Measurements from ENCODE around the gene C11orf68. TPM values are rescaled to one million over a fixed set of nuclear protein-coding genes. Genes with fewer than 3 reads are reported as not detected.
A peak's percentile ranks its signal among the peaks of the same experiment; 100 is the strongest.

Gene C11orf68
- total and polyA plus RNA-seq, 10 of the 15 experiments (the other 5 are each of a cell fraction or from before 2014, with no cell fraction given): 3.0 to 25.4 (median 16.7) TPM

DNA sequence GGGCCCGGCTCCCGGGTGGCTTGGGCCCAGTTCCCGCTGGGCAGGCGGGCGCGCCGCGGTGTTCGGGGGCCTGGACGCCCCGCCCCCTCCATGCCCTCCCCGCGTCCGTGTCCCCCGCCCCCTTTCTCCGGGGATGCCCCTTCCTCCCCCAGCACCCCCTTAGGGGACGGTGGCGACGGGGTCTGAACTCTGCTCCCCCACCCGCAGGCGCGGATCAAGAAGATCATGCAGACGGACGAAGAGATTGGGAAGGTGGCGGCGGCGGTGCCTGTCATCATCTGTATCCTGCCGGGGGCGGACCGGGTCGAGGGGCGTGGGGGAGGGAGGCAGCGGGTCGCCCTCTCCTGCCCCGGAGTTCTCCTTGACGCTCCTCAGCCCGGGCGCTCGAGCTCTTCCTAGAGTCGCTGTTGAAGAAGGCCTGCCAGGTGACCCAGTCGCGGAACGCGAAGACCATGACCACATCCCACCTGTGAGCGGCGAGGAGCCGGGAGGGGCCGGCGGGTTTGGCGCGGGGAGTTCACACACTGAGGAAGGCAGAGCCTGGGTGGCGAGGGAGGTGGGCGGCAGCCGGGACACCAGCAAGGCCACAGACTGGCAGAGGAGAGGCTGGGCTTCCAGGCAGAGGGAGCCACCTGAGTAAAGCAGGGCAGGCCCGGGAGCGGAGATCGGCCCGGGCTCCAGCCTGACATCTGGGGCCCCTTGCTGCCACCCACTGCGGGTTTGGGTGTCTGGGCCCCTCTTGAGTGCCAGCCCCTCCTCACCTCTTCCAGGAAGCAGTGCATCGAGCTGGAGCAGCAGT, 910 bp upstream of the C11orf68 start:
- BruUV-seq (replicated peaks): TSS peak; percentile 83
- DNase-seq (ENCODE audit: low read depth, low spot score): no peak
- Histone ChIP-seq H3K9me3 (replicated peaks; ENCODE audit: control insufficient read depth, insufficient read depth, low read length) (no peaks in the 10 kb centered on the region), H3K79me2 (ENCODE audit: control insufficient read depth, insufficient read depth, low read length) (peaks cover 34% of the 10 kb centered on the region), H3K4me1 (ENCODE audit: control insufficient read depth, insufficient read depth, low read length) (peaks cover 22% of the 10 kb centered on the region), H3K9ac (ENCODE audit: control insufficient read depth, insufficient read depth, low read length) (peak overlapping the region; percentile 68), H3K36me3 (ENCODE audit: control insufficient read depth in 2 of 2, insufficient read depth in 2 of 2, low read length in 1 of 2) (peaks cover 0 to 2% of the 10 kb centered on the region in 2 experiments; a peak in 3 of 4 replicates), H2AFZ (ENCODE audit: control insufficient read depth, low read depth, low read length) (peak overlapping the region; percentile 77), H4K20me1 (ENCODE audit: control insufficient read depth, insufficient read depth) (no peaks in the 10 kb centered on the region), H3K27me3 (replicated peaks in 1 of 2; ENCODE audit: control insufficient read depth in 2 of 2, insufficient read depth in 2 of 2, low read length in 1 of 2) (no peaks in the 10 kb centered on the region), H3K4me3 (peak overlapping the region; percentile 81), H3K27ac (ENCODE audit: control insufficient read depth, insufficient read depth) (peak overlapping the region; percentile 51), H3K4me2 (ENCODE audit: control insufficient read depth, insufficient read depth) (peak overlapping the region; percentile 95)
- RAD21 ChIA-PET (ENCODE audit: unreplicated experiment): interaction anchor here (0.7 to 1.8 kb wide), 2 partner anchors 12 to 29 kb away, joined by 3 to 5 read pairs; partner anchors contain the start of gene CCDC85B
- WGBS (ENCODE audit: insufficient coverage, insufficient replicate concordance, low lambda C conversion rate, missing lambda C conversion rate): 2% methylated on average over 45 of the region's 60 CpGs
- ATAC-seq: peak; percentile 74
- no peak for FAIRE-seq
- POLR2A ChIA-PET: interaction anchor here (1.0 to 1.5 kb wide), 5 partner anchors 8 to 60 kb away, joined by 3 to 5 read pairs (median 4); partner anchors contain the start of genes CCDC85B, FIBP and MUS81
- intact Hi-C loops (cut with micrococcal nuclease; ENCODE audit: unreplicated experiment) (loop anchor here (2.0 kb wide), 1 partner anchor 41 kb away; the partner anchor contains the start of gene SART1), in situ Hi-C loops (cut with MboI) (no loop called here)
- CTCF ChIA-PET: interaction anchor here (0.9 kb wide), 1 partner anchor 30 kb away, joined by 3 read pairs; the partner anchor contains the start of gene CCDC85B
- SMC1A ChIA-PET (ENCODE audit: uncharacterized antibody, unreplicated experiment): interaction anchor here (0.7 to 1.2 kb wide), 2 partner anchors 30 to 144 kb away, joined by 3 read pairs; no protein-coding TSS in a partner anchor
- TF ChIP-seq ZSCAN29 (IDR thresholded peaks at IDR 0.05) (no peak), SIN3A (IDR thresholded peaks at IDR 0.05; ENCODE audit: low read depth, low read length) (peak; percentile 10; the same call in 1 of the 2 replicates), PKNOX1 (IDR thresholded peaks at IDR 0.05) (peak; percentile 45; the same call in 1 of the 2 replicates), HDGF (IDR thresholded peaks at IDR 0.05) (peak; percentile 16; the same call in 1 of the 2 replicates), CBFB (IDR thresholded peaks at IDR 0.05; ENCODE audit: low read depth) (0 out of 2 replicates have a peak, but pooled peaks have one; percentile 29), RBBP5 (conservative IDR thresholded peaks at IDR 0.05) (0 out of 2 replicates have a peak, but pooled peaks have one; percentile 17), USF1 (IDR thresholded peaks at IDR 0.05; ENCODE audit: borderline replicate concordance, extremely low read length, insufficient read depth, low read depth, low read length) (no peak), BRCA1 (IDR thresholded peaks at IDR 0.05; ENCODE audit: low read depth, low read length) (no peak), ETV6 (conservative IDR thresholded peaks at IDR 0.05 in 1 of 2, IDR thresholded peaks at IDR 0.05 in 1 of 2; ENCODE audit: borderline replicate concordance in 1 of 2, low read depth in 1 of 2) (peak in 1 of 2 experiments; percentile 7; a peak in 1 of 4 replicates), IKZF1 (conservative IDR thresholded peaks at IDR 0.05) (peak; percentile 20; the same call in 1 of the 2 replicates)

Data from GM12878 (cell line).